K562 (cell line): ENCODE data around the gene FAM20C. TPM values are rescaled to one million over a fixed set of nuclear protein-coding genes. Genes with fewer than 3 reads are reported as not detected.

Experiments used
- ATAC-seq: fragments of 200-7000 bp; cut with Tn5 transposase; 3 replicates; pipeline ENCODE4 v1.9.1; 2020; ENCODE audit warnings: moderate library complexity
- BruUV-seq: library from RNA; stranded (reverse); fragments of 400-500 nt; replicated peaks from 2 replicates; lab custom pipeline; 2021; lab: Mats Ljungman, UMichigan
- CTCF ChIA-PET: fragments of 300-600 bp; formaldehyde crosslinking; extraction: SDS; loops from one replicate; lab custom pipeline; 2021; ENCODE audit warnings: low intra/inter-chr PET ratio; lab: Yijun Ruan, JAX
- POLR2A ChIA-PET: fragments of 300-600, 350-650 bp; sonication (Branson Sonifier 250); formaldehyde crosslinking; extraction: SDS; loops from one replicate; lab custom pipeline; 2021; ENCODE audit warnings: antibody characterized with exemption, inconsistent platforms; lab: Yijun Ruan, JAX
- DNase-seq, 4 experiments: peaks; one replicate each; pipeline versions ENCODE4 v3.0.0 to v3.0.0-alpha.2; 2011 to 2018; ENCODE audit warnings: low spot score in 3 of 4, mixed read lengths in 3 of 4; ENCODE audit errors: extremely low read depth in 1 of 4
- FAIRE-seq: peaks from 2 replicates; lab custom pipeline; 2011; peaks lifted over from hg19 to GRCh38; lab: Jason Lieb, UNC
- H2AFZ ChIP-seq: 2 replicates; pipeline ENCODE4 v1.6.0; 2011; ENCODE audit warnings: low read depth, low read length, control low read depth, inconsistent platforms
- H3K27ac ChIP-seq: fragments of 200-600 bp; 3 replicates; pipeline ENCODE4 v1.8.0; 2011; ENCODE audit warnings: low read depth, mild to moderate bottlenecking, control low read depth, inconsistent platforms, low read length, moderate library complexity, mixed read lengths; ENCODE audit errors: extremely low read depth
- H3K27me3 ChIP-seq, 2 experiments: fragments of 300-600 bp in 1 of 2; 2 replicates in 1 of 2; 3 replicates in 1 of 2; pipeline versions ENCODE4 v1.6.0 to v1.8.0; 2011; ENCODE audit warnings: inconsistent platforms in 2 of 2, low read length in 2 of 2, mild to moderate bottlenecking in 1 of 2, mixed read lengths in 1 of 2, moderate library complexity in 1 of 2; ENCODE audit not compliant: control insufficient read depth in 2 of 2, insufficient read depth in 2 of 2
- H3K36me3 ChIP-seq: fragments of 300-600 bp; 3 replicates; pipeline ENCODE4 v1.8.0; 2011; ENCODE audit warnings: mild to moderate bottlenecking, low read length, inconsistent platforms; ENCODE audit not compliant: control insufficient read depth, insufficient read depth
- H3K4me1 ChIP-seq, 2 experiments: fragments of 200-600 bp in 1 of 2; replicated peaks in 1 of 2; 2 replicates in 1 of 2; 3 replicates in 1 of 2; pipeline versions ENCODE4 v1.5.1 to v1.8.0; 2011; ENCODE audit warnings: inconsistent platforms in 2 of 2, low read length in 2 of 2, mild to moderate bottlenecking in 1 of 2, mixed read lengths in 1 of 2, moderate library complexity in 1 of 2; ENCODE audit not compliant: control insufficient read depth in 2 of 2, insufficient read depth in 2 of 2
- H3K4me2 ChIP-seq: 2 replicates; pipeline ENCODE4 v1.6.1; 2011; ENCODE audit warnings: low read length, control low read depth, inconsistent platforms, mixed read lengths; ENCODE audit not compliant: insufficient read depth
- H3K4me3 ChIP-seq: fragments of 200-600 bp; sonication (generic), shearing (Covaris generic); 2 replicates; pipeline ENCODE4 v1.5.1; 2016; ENCODE audit warnings: control low read depth, inconsistent platforms
- H3K79me2 ChIP-seq: fragments of 200-600 bp; 3 replicates; pipeline ENCODE4 v1.8.0; 2011; ENCODE audit warnings: low read length, inconsistent platforms; ENCODE audit not compliant: control insufficient read depth, insufficient read depth
- H3K9ac ChIP-seq, 2 experiments: 2 replicates each; pipeline versions ENCODE4 v1.6.0 to v1.6.1; 2011; ENCODE audit warnings: low read depth in 2 of 2, low read length in 2 of 2, control low read depth in 1 of 2, inconsistent platforms in 1 of 2, mild to moderate bottlenecking in 1 of 2, mixed read lengths in 1 of 2; ENCODE audit not compliant: insufficient read depth in 1 of 2
- H3K9me1 ChIP-seq: one replicate; pipeline ENCODE4 v1.6.0; 2011; ENCODE audit warnings: inconsistent platforms, mild to moderate bottlenecking, low read length, moderate library complexity; ENCODE audit not compliant: control insufficient read depth, insufficient read depth
- H3K9me3 ChIP-seq: replicated peaks from 2 replicates; pipeline ENCODE4 v1.5.1; 2011; ENCODE audit warnings: low read depth, low read length, inconsistent platforms; ENCODE audit not compliant: control insufficient read depth, insufficient read depth
- H4K20me1 ChIP-seq: replicated peaks from 2 replicates; pipeline ENCODE4 v1.6.1; 2011; ENCODE audit warnings: low read length, inconsistent platforms, mixed read lengths; ENCODE audit not compliant: control insufficient read depth, insufficient read depth
- YBX1 ChIP-seq: fragments of 450-650 bp; IDR thresholded peaks from 2 replicates; pipeline ENCODE4 v1.7.1; 2016; ENCODE audit warnings: mild to moderate bottlenecking
- WGBS: fragments of 100-300 bp; shearing (Covaris generic); methylation state at CpG from one replicate; pipeline ENCODE4 v1.1.6; 2016; ENCODE audit warnings: low coverage, mixed read lengths; ENCODE audit not compliant: insufficient coverage; ENCODE audit errors: missing lambda C conversion rate; 5-methylcytosine and 5-hydroxymethylcytosine counted together
- in situ Hi-C: fragments of 300-500 bp; cut with MboI; formaldehyde crosslinking; loops from 4 replicates; pipeline ENCODE4 v1.15.0; 2018; ENCODE audit warnings: inconsistent platforms, mixed read lengths
- intact Hi-C: fragments of 100-400 bp; cut with micrococcal nuclease; formaldehyde crosslinking; loops from 2 replicates; pipeline ENCODE4 v1.14.2; 2022
- polyA plus RNA-seq, 8 experiments: library from polyadenylated mRNA; depleted of rRNA in 4 of 8; stranded (reverse) in 5 of 8; unstranded in 3 of 8; fragments of >200 nt; fragmentation: Nextera tagmentation in 2 of 8; fragmentation: Illumina TruSeq in 1 of 8; extraction: Ambion mirVana in 2 of 8; extraction: Trizol in 1 of 8; gene quantifications; 2 replicates each; pipeline versions ENCODE4 v1.2.1 to v1.2.3, GENCODE V29; 2011 to 2014; ENCODE audit warnings: inconsistent platforms in 1 of 8, missing spikeins in 1 of 8
- total RNA-seq, 7 experiments: library from RNA; depleted of rRNA in 6 of 7; stranded (reverse); fragments of >200 nt in 6 of 7; fragmentation: Illumina TruSeq in 2 of 7; extraction: Trizol in 2 of 7; gene quantifications; 2 replicates each; pipeline versions ENCODE4 v1.2.1 to v1.2.3, GENCODE V29; 2011 to 2021; ENCODE audit warnings: low replicate concordance in 1 of 7

FAM20C gene
- total and polyA plus RNA-seq, 9 of the 15 experiments (the other 6 are each of a cell fraction or from before 2014, with no cell fraction given) = 0.09 TPM; not detected in 8

DNA sequence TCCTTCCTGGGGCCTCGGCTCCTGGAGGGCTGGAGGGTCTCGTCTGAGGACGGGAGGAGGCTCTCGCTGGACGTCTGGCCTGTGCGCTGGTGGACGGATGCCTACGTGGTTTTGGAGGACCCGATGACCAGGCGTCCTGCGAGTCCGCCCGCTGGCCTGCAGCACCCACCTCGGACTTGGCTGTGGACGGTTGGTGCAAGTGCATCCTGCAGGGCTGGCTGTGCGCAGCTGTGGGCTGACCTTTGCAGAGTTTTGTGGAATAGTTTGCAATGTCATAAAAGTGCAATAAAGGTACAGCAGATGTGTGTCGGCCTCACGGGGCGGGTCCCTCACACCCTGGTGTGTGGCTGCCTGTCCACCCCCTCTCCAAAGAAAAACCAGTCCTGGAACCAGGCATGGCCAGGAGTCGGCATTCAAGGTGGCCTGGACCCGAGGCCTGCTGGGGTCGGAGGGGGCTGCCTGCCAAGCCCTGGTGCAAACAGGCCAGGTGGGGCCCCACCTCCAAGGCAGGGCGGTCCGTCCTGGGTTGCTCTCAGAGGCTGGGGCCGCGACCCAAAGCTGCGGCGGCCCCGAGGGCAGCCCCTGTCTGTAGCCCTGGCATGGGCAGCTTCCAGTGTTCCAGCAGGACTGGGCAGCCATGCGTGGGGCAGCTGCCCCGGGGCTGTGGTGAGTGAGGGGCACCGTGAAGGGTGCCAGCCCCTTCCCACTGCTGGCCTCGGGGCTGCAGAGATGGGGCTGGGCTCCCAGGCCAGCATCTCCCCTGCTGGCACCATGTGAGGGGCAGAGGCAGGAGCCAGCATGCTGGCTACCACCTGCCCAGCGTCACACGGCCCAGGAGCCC lies 68.3 kb downstream of the FAM20C start:
- Histone ChIP-seq H3K27ac (no peak overlapping the region), H3K79me2 (no peaks in the 10 kb centered on the region), H3K4me1 (peaks cover 0 to 18% of the 10 kb centered on the region in 2 experiments; a peak in 1 of 5 replicates), H3K4me3 (no peak overlapping the region), H4K20me1 (0 out of 2 replicates have a peak, but pooled peaks cover 6% of the 10 kb centered on the region), H3K9ac (no peak overlapping the region), H3K4me2 (no peak overlapping the region), H3K9me3 (peaks cover 12% of the 10 kb centered on the region)
- no TSS peak for BruUV-seq
- no peak for DNase-seq
- intact Hi-C loops (no loop called here), in situ Hi-C loops (no loop called here)
- 16% methylated on average over 34 of the region's 35 CpGs for WGBS
- no peak for FAIRE-seq
- TF ChIP-seq YBX1 = no peak
- TF ChIP-seq, all 486 proteins: peak for 0
- no peaks in the 10 kb centered on the region for H3K36me3 ChIP-seq
- ATAC-seq = no peak
- ChIA-PET CTCF (interaction anchor here (0.6 to 0.7 kb wide), 2 partner anchors 13 to 37 kb away, joined by 3 to 4 read pairs; no protein-coding TSS in a partner anchor), POLR2A (no interaction called here)
- no peak overlapping the region for H2AFZ ChIP-seq
- no peaks in the 10 kb centered on the region for H3K9me1 ChIP-seq
- H3K27me3 ChIP-seq = peaks cover 14 to 50% of the 10 kb centered on the region in 2 experiments; a peak in 4 of 5 replicates
